GM23248 (cell line): ENCODE measurements around the gene PPP2R1A.

Source experiments
- EZH2 ChIP-seq: fragments of 200-600 bp; sonication (generic); IDR thresholded peaks from 2 replicates; pipeline ENCODE4 v1.6.1; 2018; ENCODE audit warnings: antibody characterized with exemption, mild to moderate bottlenecking; ENCODE audit not compliant: insufficient read depth, poor library complexity, severe bottlenecking
- EZH2phosphoT487 ChIP-seq: fragments of 200-600 bp; sonication (generic); IDR thresholded peaks from 2 replicates; pipeline ENCODE4 v1.6.1; 2018; ENCODE audit warnings: antibody characterized with exemption, moderate library complexity, mild to moderate bottlenecking, low read depth; ENCODE audit not compliant: insufficient read depth

GRCh38 chr19:52190487-52191293, 838 bp downstream of the PPP2R1A start:
- TF ChIP-seq EZH2phosphoT487 (no peak), EZH2 (no peak)
